HEK293T (cell line): ENCODE measurements around the gene SFN.
"Not testable (repeated sequence)": the region's sequence is repeated elsewhere in the genome, so short reads cannot be mapped to it uniquely, and the experiment has no call there.

Experiments used
- CTCF ChIA-PET: fragments of 350-600 bp; formaldehyde crosslinking; extraction: SDS; loops from one replicate; lab custom pipeline; 2021; ENCODE audit warnings: antibody characterized with exemption, inconsistent platforms; lab: Yijun Ruan, JAX
- POLR2A ChIA-PET: fragments of 350-600 bp; formaldehyde crosslinking; extraction: SDS; loops from one replicate; lab custom pipeline; 2020; ENCODE audit warnings: antibody characterized with exemption, inconsistent platforms; lab: Yijun Ruan, JAX
- DNase-seq: peaks from one replicate; pipeline ENCODE4 v3.0.0; 2012; ENCODE audit warnings: mixed read lengths; ENCODE audit errors: extremely low spot score
- ARNT ChIP-seq: fragments of 450-650 bp; IDR thresholded peaks from 2 replicates; pipeline ENCODE4 v1.6.1; 2017; ENCODE audit warnings: mild to moderate bottlenecking
- BHLHE40 ChIP-seq: fragments of 450-650 bp; IDR thresholded peaks from 2 replicates; pipeline ENCODE4 v1.6.1; 2016; ENCODE audit warnings: mild to moderate bottlenecking, moderate library complexity, borderline replicate concordance
- CTBP1 ChIP-seq: fragments of 450-650 bp; IDR thresholded peaks from 2 replicates; pipeline ENCODE4 v1.6.1; 2016; ENCODE audit warnings: borderline replicate concordance
- ELF4 ChIP-seq: fragments of 450-650 bp; IDR thresholded peaks from 2 replicates; pipeline ENCODE4 v1.6.1; 2017; ENCODE audit warnings: antibody characterized with exemption
- FOXA1 ChIP-seq: fragments of 450-650 bp; IDR thresholded peaks from 2 replicates; pipeline ENCODE4 v1.6.1; 2016; ENCODE audit warnings: mild to moderate bottlenecking
- FOXK2 ChIP-seq: fragments of 450-650 bp; IDR thresholded peaks from 2 replicates; pipeline ENCODE4 v1.6.1; 2016; ENCODE audit warnings: mild to moderate bottlenecking
- FOXM1 ChIP-seq: fragments of 450-650 bp; IDR thresholded peaks from 2 replicates; pipeline ENCODE4 v1.6.1; 2017; ENCODE audit warnings: mild to moderate bottlenecking, borderline replicate concordance
- HDGF ChIP-seq: fragments of 450-650 bp; IDR thresholded peaks from 2 replicates; pipeline ENCODE4 v1.6.1; 2017; ENCODE audit warnings: antibody characterized with exemption, borderline replicate concordance
- L3MBTL2 ChIP-seq: fragments of 450-650 bp; conservative IDR thresholded peaks from 2 replicates; pipeline ENCODE4 v1.6.1; 2016; ENCODE audit warnings: mild to moderate bottlenecking
- LEF1 ChIP-seq: fragments of 450-650 bp; IDR thresholded peaks from 2 replicates; pipeline ENCODE4 v1.6.1; 2017; ENCODE audit warnings: mild to moderate bottlenecking, borderline replicate concordance
- NFRKB ChIP-seq: fragments of 450-650 bp; IDR thresholded peaks from 2 replicates; pipeline ENCODE4 v1.6.1; 2016; ENCODE audit warnings: mild to moderate bottlenecking, moderate library complexity
- PKNOX1 ChIP-seq: fragments of 450-650 bp; IDR thresholded peaks from 2 replicates; pipeline ENCODE4 v1.6.1; 2016
- SP1 ChIP-seq: fragments of 450-650 bp; IDR thresholded peaks from 2 replicates; pipeline ENCODE4 v1.6.1; 2017
- SUZ12 ChIP-seq: fragments of 450-650 bp; IDR thresholded peaks from 2 replicates; pipeline ENCODE4 v1.6.1; 2016; ENCODE audit warnings: mild to moderate bottlenecking
- TARDBP ChIP-seq: fragments of 450-650 bp; IDR thresholded peaks from 2 replicates; pipeline ENCODE4 v1.6.1; 2016
- ZNF384 ChIP-seq: fragments of 450-650 bp; IDR thresholded peaks from 2 replicates; pipeline ENCODE4 v1.6.1; 2016

The SFN gene

DNA sequence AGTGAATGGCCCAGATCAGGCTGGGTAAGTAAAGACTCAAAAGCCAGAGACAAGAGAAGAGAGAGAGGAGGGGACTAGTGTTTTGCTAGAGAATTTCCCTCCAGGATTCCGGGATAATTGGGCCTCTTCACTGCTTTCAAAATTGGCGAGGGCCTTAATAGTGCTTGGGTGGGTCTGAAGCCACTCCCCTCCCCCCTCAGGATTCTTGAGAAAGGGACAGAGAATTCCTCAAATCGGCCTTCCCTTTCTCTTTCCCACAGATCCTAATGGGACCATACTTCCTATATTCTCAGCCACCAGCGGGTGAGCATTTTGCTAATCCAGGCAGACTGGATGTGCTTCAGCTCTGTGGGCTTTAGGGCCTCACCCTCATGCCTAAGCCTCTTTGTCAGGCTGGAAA lies 11.9 kb downstream of the SFN start:
- no peak for TF ChIP-seq SUZ12
- no peak for TF ChIP-seq ARNT
- TF ChIP-seq FOXA1 = no peak
- TF ChIP-seq BHLHE40 = no peak
- no peak for TF ChIP-seq ZNF384
- no peak for TF ChIP-seq L3MBTL2
- no peak for TF ChIP-seq SP1
- TF ChIP-seq LEF1 = no peak
- no peak for TF ChIP-seq HDGF
- TF ChIP-seq CTBP1 = no peak
- TF ChIP-seq NFRKB = no peak
- no peak for TF ChIP-seq FOXK2
- TF ChIP-seq PKNOX1 = no peak
- TF ChIP-seq ELF4 = no peak
- ChIA-PET CTCF (no interaction called here), POLR2A (interaction anchor here (2.4 kb wide), 1 partner anchor 10 kb away, joined by 11 read pairs; no protein-coding TSS in a partner anchor)
- DNase-seq = no peak

- ChIA-PET CTCF (interaction anchor here (0.8 kb wide), 1 partner anchor 68 kb away, joined by 4 read pairs; no protein-coding TSS in a partner anchor), POLR2A (interaction anchor here (3.9 kb wide), 1 partner anchor 12 kb away, joined by 16 read pairs; no protein-coding TSS in a partner anchor)
- no peak for TF ChIP-seq CTBP1
- TF ChIP-seq ELF4 = no peak
- no peak for TF ChIP-seq LEF1
- no peak for TF ChIP-seq ZNF384
- DNase-seq = no peak
Observed at GRCh38 chr1:26877326-26877725, 14.4 kb downstream of the SFN start.

GRCh38 chr1:26879793-26880192 lies 16.8 kb downstream of the SFN start:
- no peak for DNase-seq
- TF ChIP-seq NFRKB (no peak), L3MBTL2 (no peak), BHLHE40 (no peak), ZNF384 (no peak), SUZ12 (no peak), FOXA1 (no peak), ARNT (no peak), FOXK2 (no peak), HDGF (no peak), SP1 (no peak), PKNOX1 (no peak), FOXM1 (no peak), TARDBP (no peak), LEF1 (no peak), ELF4 (no peak), CTBP1 (no peak)
- ChIA-PET POLR2A (interaction anchor here (2.9 kb wide), 1 partner anchor 10 kb away, joined by 14 read pairs; the partner anchor contains the start of gene GPN2), CTCF (no interaction called here)

- CTCF ChIA-PET, DNase-seq: not testable (repeated sequence)
- POLR2A ChIA-PET = interaction anchor here (0.5 to 2.9 kb wide), 5 partner anchors 8 to 279 kb away, joined by 3 to 14 read pairs (median 8); partner anchors contain the start of genes GPATCH3 and GPN2
Observed at GRCh38 chr1:26881611-26882010, 18.7 kb downstream of the SFN start.

DNA sequence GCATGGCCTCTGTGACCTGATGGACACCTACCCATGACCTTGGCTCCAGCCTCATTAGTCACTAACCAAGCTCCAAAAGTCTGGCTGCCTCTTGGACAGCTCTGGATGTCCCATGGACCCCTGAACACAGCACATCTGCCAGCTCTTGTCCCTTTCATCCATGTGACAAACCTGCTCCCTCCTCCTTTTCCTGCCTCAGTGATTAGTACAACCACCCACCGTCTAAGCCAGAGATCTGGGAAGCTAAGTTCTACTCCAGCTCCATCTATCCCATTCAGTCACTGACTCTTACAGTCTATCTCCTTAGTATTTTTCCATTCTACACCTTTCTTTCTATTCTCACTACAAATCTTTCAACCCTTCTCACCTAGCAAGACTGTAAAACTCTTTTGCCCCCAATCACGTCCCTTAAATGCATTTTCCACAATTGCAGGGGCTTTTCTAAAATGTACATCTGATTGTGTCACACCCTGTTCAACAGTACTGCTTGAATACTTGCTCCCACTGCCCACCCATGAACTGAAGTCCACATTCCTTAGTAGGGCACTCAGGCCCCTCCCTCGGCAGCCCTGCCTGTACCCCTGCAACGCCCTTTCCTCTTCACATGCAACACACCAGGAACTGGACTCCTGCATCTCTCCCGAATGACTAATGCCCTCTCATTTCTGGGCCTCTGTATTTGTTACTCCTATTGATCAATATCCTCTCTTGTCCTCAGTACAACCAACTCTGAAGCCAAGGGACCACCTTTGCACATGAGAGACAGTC lies 19.9 kb downstream of the SFN start:
- ChIA-PET CTCF (interaction anchor here (0.6 kb wide), 1 partner anchor 88 kb away, joined by 5 read pairs; no protein-coding TSS in a partner anchor), POLR2A (interaction anchor here (0.7 to 1.5 kb wide), 2 partner anchors 20 to 33 kb away, joined by 3 read pairs; partner anchors contain the start of gene SFN)
- TF ChIP-seq LEF1 = no peak
- no peak for TF ChIP-seq PKNOX1
- no peak for TF ChIP-seq ARNT
- TF ChIP-seq HDGF = no peak
- no peak for TF ChIP-seq NFRKB
- no peak for TF ChIP-seq L3MBTL2
- DNase-seq = no peak

DNA sequence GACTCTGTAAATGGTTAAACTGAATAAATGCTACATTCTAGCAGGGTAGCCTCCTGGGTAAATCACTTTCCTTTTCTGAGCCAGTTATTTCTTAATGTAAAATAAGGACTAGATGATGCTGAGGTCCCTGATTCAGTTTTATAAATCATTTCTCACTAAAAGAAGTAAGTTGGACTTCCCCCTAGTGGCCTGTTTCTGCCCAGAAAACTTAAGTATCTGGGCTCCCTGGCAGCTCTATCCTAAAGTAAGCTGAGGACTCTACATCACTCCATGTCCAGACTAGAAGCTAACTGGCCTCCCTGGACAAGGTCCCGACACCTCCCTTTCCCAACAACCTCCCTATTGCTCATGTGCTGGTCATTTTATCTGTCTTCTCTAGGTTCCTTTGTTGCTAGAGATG lies 24.2 kb downstream of the SFN start:
- ChIA-PET CTCF (interaction anchor here (0.8 kb wide), 2 partner anchors 11 to 22 kb away, joined by 3 to 7 read pairs; no protein-coding TSS in a partner anchor), POLR2A (interaction anchor here (6.0 kb wide), 1 partner anchor 12 kb away, joined by 64 read pairs; the partner anchor contains the start of gene GPATCH3)
- no peak for TF ChIP-seq PKNOX1
- TF ChIP-seq LEF1 = no peak
- no peak for TF ChIP-seq ELF4
- TF ChIP-seq ARNT = no peak
- no peak for TF ChIP-seq CTBP1
- no peak for TF ChIP-seq ZNF384
- no peak for TF ChIP-seq SUZ12
- no peak for DNase-seq
